NCI-H82 (cell line): ENCODE results near the gene GARIN1A.
"Not testable (repeated sequence)": the region's sequence is repeated elsewhere in the genome, so short reads cannot be mapped to it uniquely, and the experiment has no call there.

ENCODE experiments used
- DNase-seq: peaks from one replicate; lab custom pipeline; 2025; lab: John Stamatoyannopoulos, UW

The GARIN1A gene

DNA sequence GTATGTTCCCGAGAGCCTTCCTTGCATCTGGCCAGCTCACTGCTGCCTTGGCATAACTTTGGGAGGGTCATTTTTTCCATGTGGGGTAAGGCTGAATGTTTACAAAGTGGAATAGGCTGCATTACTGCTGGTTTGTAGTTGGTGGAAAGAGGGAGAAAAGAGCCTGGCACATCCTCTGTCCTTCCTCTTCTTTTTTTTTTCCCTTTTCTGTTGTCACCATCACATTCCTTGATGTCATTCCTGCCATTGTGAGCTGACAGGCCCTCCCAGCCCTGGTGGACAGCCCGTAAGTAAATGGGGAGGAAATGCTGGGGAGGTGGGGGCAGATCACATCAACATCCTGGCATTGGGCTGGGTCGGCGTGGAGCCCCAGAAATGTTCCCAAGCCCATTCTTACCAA lies at the start of gene GARIN1A:
Gene GARIN1A (plus strand): TSS at position 301 of the 400 bp plus-strand sequence. CDS start 106 bp downstream, outside the sequence.
- DNase-seq, result no peak

DNA sequence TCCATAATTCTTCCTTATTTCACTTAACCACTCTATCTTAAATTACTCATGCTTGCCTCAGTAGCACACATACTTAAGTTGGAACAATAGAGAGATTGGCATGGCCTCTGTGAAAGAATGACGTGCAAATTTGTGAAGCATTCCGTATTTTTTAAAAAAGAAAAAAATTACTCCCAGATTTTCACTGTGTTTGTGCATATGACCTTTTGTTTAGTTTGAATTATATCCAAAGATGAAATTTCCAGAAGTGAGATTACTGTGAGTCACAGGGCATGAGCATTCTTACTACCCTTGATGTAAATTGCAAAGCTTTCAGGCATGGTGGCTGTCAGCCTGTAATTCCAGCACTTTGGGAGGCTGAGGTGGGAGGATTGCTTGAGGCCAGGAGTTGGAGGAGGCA lies 45.0 kb upstream of the GARIN1A start:
- DNase-seq, result not testable (repeated sequence)

DNA sequence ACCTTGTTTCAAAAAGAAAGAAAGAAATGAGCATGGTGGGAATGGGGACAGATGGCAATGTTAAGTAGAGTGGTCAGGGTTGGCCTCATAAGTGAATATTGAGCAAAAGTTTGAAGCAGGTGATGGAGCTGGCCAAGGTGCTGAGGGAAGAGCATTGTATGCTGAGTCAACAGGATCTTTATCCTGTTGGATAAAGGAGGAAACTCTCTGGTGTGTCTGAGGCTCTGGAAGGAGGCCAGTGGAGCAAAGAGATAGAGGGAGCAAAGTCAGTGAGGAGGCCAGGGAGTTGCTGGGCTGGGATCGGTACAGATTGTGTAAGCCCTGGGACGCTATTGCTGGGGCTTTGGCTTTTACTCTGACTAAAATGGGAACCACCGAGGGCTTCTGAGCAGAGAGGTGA lies 38.2 kb upstream of the GARIN1A start:
- DNase-seq, result not testable (repeated sequence)

DNA sequence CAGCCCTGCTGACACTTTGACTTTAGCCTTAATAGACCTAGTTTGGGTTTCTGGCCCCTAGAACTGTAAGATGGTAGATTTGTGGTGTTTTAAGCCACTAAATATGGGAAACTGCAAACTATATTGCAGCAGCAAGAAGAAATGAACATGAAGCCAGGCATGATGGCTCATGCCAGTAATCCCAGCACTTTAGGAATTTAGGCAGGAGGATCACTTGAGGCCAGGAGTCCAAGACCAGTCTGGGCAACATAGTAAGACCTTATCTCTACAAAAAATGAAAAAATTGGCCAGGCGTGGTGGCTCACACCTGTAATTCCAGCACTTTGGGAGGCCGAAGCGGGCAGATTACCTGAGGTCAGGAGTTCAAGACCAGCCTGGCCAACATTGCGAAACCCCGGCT lies 26.9 kb upstream of the GARIN1A start:
- DNase-seq, result not testable (repeated sequence)

DNA sequence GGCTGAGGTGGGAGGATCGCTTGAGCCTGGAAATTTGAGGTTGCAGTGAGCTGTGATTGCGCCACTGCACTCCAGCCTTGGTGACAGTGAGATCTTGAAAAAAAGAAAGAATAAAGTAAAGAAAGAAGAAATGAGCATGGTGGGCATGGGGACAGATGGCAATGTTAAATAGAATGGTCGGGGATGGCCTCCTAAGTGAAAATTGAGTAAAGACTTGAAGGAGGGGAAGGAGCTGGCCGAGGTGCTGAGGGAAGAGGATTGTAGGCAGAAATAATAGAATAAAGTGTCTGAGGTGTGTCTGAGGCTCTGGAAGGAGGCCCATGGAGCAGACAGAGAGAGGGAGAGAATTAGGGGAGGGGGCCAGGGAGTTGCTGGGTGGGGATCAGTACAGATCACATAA lies 26.2 kb upstream of the GARIN1A start:
- DNase-seq, result not testable (repeated sequence)

DNA sequence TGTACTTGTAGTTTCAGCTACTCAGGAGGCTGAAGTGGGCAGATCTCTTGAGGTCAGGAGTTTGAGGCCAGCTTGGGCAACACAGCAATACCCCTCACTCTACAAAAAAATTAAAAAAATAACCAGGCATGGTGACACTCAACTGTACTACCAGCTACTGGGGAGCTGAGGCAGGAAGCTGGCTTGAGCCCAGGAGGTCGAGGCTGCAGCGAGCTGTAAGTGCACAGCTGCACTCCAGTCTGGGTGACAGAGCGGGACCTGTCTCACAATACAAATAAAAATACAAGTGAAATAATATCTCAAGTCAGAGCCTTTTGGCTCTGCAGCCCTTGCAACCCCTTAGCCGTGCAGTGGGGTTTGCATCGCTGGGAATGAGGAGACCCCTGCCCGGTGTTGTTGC lies 25.2 kb upstream of the GARIN1A start:
- DNase-seq, result not testable (repeated sequence)

DNA sequence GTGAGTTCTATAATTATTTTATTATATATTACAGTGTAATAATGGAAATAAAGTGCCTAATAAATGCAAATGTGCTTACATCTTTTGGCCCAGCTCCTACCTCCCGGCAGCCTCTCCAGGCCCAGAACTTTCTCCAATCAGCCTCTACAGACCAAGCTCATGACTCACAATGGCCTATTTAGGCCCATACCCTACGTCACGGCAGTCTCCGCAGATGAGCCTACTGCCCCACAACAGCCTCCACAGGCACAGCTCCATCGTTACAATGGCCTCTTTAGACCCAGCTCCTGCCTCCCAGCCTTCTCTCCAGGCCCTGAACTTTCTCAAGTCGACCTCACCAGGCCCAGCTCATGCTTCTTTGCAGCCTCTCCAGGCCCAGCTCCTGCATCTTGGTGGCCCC lies 21.0 kb upstream of the GARIN1A start:
- not testable (repeated sequence) for DNase-seq

DNA sequence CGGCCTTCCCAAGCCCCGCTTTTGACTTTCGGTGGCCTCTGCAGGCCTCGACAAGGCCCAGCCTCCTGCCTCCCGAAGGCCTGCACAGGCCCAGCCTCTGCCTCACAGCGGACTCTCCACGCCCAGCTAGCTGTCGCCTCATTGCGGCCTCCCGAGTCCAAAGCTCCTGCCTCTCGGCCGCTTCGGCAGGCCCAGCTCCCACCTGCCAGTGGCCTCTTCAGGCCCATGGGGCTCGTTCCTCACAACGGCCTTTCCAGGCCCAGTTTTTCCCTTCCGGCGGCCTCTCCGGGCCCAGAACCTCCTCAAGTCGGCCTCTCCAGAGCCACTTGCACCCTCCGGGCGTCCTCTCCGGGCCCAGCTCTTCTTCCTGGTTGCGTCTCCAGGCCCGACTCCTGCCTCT lies 19.5 kb upstream of the GARIN1A start:
- DNase-seq, result not testable (repeated sequence)

DNA sequence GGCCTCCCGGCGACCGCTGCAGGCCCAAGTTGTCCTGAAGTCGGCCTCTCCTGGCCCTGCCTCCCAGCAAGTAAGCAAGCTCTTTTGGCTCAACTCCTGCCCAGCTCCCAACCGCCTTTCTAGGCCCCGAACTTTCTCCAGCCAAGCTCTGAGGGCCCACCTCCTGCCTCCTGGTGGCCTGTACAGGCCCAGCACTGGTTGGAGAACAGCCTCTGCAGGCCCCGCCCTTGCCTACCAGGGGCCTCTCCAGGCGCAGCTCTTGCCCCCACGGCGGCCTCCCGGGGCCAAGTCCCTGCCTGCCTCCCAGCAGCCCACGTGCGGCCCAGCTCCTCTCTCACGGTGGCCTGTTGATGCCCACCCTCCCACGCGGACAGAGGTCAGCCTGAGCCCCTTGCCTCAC lies 18.9 kb upstream of the GARIN1A start:
- DNase-seq, result not testable (repeated sequence)

DNA sequence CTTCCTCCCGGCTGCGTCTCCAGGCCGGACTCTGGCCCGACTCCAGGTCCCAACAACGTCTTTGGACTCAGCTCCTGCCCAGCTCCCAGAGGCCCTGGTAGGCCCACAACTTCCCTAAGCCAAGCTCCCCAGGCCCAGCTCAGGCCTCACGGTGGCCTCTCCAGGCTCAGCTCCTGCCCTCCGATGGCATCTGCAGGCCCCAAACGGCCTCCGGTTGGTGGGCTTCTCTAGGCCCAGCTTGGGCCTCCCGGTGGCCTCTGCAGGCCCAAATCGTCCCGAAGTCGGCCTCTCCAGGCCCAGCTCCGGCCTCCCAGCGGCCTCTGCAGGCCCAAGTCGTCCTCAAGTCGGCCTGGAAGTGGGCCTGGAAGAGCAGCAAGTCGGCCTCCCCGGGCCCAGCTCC lies 18.0 kb upstream of the GARIN1A start:
- not testable (repeated sequence) for DNase-seq

DNA sequence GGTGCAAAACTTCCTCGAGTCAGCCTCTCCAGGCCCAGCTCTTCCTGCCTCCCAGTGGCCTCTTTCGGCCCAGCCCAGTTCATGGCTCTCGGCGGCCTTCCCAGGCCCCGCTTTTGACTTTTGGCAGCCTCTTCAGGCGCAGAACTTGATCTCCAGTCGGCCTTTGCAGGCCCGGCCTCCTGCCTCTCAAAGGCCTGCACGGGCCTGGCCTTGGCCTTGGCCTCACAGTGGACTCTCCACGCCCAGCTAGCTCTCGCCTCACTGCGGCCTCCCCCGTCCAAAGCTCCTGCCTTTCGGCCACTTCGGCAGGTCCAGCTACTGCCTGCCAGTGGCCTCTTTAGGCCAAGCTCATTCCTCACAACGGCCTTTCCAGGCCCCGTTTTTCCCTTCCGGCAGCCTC lies 17.6 kb upstream of the GARIN1A start:
- not testable (repeated sequence) for DNase-seq

DNA sequence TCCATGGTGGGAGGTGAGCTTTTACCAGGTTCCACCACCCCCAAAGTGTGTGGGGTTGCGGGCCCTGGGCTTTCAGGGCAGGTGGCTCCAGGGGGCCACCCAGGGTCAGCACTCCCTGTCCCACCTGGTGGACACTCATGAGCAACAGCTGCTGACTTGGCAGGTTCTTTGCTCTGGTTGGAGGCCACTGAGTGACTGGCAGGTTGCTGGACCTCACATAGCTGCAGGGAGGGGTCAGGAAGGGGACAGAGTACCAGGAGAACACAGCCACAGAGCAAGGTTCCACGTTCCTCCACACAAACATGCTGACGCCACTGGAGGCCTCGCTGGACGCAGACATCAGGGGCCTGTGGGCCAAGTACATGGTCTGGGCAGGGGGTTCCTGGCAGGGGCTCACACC lies 13.7 kb upstream of the GARIN1A start:
- DNase-seq, result not testable (repeated sequence)

DNA sequence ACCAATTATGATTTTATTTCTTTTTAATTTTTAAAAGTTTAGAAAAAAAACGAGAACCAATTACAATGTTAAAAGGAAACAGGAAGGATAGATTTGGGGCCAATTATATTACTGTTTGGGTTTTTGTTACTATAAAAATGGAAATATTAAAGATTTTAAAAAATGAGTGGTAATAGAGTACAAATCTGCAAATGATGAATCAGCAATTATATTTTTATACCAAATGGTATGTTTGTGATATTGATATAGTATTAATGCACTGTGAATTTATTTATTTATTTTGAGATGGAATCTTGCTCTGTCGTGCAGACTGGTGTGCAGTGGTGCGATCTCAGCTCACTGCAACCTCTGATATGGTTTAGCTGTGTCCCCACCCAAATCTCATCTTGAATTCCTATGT lies 11.5 kb upstream of the GARIN1A start:
- no peak for DNase-seq

DNA sequence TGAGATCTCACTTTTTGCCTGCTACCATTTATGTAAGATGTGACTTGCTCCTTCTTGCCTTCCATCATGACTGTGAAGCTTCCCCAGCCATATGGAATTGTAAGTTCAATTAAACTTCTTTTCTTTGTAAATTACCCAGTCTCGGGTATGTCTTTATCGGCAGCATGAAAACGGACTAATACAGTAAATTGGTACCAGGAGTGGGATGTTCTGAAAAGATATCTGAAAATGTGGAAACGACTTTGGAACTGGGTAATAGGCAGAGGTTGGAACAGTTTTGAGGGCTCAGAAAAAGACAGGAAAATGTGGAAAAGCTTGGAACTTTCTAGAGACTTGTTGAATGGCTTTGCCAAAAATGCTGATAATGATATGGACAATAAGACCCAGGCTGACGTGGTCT lies 10.6 kb upstream of the GARIN1A start:
- no peak for DNase-seq

DNA sequence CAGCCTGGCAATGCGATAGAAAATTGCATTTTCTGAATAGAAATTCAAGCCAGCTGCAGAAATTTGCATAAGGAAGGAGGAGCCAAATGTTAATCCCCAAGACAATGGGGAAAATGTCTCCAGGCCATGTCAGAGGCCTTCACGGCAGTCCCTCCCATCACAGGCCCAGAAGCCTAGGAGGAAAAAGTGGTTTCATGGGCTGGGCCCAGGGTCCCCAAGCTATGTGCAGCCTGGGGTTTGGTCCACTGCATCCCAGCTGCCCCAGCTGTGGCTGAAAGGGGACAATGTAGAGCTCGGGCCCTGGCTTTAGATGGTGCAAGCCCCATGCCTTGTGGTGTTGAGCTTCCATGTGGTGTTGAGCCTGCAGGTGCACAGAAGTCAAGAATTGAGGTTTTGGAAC lies 10.0 kb upstream of the GARIN1A start:
- DNase-seq, result no peak

DNA sequence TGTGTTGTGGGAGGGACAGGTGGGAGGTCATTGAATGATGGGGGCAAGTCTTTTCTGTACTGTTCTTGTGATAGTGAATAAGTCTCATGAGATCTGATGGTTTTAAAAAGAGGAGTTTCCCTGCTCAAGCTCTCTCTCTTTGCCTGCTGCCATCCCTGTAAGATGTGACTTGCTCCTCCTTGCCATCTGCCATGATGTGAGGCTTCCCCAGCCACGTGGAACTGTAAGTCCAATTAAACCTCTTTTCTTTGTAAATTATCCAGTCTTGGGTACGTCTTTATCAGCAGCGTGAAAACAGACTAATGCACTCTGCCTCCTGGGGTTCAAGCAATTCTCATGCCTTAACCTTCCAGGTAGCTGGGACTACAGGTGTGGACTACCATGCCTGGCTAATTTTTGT lies 8.9 kb upstream of the GARIN1A start:
- not testable (repeated sequence) for DNase-seq

DNA sequence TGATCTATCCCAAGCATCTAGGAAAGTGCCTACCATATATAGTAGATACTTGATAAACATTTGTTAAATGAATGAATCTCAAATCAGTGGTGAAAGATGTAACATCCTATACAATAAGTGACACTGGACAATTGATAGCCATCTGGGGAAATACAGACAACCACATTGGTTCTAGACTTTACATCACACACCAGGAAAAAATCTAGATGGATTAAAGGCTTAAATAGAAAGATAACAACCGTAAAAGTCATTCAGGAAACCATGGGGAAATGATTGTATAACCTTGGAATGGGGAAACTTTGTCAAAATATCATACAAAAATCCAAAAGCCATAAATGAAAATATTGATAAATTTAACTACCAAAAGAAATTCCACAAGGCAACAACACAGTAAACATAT lies 7.0 kb upstream of the GARIN1A start:
- DNase-seq, result no peak

DNA sequence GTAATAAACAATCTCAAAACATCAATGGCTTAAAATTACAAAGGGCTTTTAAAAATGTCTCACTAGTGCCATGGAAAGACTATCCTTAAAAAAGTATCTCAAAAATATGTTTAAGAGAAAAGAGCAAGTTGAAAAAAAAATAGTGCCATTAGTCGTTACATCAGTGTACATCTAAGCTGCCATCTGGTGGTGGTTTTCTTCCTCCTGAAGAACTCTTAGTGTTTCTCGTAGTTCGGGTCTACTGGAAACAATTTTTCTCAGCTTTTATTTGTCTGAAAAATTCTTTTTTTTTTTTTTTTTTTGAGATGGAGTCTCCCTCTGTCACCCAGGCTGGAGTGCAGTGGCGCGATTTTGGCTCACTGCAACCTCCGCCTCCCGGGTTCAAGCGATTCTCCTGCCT lies 5.9 kb upstream of the GARIN1A start:
- peak; percentile 53 for DNase-seq

DNA sequence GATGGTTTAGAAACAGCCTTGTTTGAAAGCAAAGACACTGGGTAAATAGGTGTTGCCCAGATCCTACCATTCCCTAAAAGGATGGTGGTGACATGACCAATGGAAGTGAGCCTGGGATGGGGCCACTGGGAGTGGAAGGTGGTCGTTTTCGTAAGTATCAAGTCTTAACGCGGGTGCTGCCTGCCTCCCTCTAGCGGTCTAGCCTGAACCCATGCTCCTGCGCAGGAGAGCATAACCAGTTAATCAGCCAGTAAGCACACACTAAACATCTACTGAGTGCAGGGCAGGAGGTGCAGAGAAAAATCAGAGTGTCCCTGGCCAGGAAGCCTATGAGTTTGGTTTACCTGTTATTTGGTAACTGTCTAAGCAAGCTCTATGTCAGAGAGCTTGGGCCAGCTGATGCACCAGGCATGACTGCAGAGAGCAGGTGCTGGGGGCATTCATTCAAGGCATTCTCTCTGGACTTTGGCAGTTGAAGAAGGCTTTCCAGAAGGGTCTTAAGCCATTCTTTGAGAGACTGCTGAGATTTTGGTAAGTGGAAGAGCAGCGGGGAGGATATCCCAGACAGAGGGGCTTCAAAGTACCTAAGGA lies 930 bp downstream of the GARIN1A start:
- peak; percentile 70 for DNase-seq

DNA sequence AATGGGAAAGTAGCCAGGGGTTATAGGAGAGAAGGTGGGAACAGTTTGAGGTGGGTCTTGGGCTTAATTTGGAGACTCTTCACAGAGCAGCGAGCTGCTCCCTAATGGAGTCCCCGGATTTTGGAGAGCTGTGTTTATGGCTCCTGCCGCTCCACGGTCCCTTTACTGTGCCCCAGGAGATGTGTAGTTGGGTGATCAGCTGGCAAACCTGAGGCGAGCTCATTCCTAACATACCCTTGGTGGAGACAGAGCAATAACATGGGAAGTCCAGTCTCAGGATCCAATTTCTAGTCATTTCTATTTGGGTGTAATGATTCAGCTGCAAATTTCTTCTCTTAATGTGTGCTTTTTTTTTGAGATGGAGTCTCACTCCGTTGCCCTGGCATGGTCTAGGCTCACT lies 1.5 kb downstream of the GARIN1A start:
- DNase-seq, result no peak

DNA sequence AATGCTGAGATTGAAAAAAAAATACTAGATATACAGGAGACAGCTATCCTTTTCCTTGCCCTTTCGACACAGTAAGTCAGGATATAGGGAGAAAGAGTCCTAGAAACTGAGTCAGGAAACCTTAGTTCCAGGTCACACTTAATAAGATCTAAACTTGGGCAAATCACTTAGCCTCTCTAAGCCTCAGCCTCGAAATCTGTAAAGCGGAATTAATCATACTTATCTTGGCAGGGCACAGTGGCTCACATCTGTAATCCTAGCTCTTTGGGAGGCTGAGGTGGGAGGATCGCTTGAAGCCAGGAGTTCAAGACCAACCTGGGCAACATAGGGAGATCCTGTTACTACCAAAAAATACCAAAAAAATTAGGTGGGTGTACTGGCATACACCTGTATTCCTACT lies 4.6 kb downstream of the GARIN1A start:
- peak; percentile 42 for DNase-seq

DNA sequence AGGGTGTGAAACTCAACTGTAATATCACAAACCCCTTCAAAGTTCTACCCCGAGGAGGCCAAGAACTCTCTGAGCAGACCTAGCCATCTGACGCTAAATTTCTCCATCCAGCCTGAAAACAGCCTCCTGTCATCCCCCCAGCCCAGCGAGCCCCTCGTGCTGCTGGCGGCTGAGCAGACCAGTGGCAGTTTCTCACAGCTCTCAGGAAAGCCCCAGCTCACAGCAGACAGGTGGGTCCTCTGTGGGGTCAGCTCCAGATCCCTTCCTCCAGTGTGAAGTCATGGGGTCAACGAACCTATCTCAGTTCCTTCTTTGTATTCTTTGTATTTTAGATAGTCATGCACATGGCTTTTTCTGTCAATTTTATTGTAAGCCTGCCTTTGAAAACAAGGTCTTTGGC lies 7.8 kb downstream of the GARIN1A start:
- DNase-seq, result no peak

DNA sequence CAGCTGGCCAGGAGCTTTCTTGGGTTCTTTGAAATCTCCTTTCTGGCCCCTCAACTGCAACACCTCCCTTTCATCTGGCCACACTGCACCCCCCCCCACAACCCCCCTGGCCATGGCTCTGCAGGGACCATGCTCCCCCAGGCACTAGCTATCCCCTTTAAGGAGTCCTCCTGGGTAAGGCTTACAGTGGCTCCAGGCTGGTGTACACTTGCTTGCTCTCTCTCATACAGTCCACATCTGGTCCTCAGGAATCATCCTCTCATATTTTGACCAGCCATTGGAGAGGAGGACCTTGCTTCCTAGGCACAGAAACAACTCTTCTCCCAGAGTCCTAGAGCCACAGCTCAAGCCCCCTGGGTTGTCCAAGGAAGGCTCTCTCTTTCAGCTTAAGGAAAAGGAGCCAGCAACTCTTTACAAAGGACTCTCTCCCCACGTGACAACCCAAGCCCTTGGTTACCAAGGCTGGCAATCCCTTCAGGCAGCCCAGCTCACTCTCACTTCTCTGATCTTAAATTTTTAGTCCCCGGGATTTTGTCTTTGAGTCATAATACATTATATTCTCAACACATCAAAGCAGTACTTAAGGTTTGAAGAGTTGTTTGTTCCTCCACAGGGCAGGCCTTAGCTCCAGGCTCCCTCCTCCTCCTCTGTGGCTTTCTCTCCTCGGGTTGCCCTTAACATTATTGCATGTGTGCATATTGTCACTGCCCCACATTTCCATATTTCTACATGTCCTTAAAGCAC lies 9.9 kb downstream of the GARIN1A start:
- no peak for DNase-seq

DNA sequence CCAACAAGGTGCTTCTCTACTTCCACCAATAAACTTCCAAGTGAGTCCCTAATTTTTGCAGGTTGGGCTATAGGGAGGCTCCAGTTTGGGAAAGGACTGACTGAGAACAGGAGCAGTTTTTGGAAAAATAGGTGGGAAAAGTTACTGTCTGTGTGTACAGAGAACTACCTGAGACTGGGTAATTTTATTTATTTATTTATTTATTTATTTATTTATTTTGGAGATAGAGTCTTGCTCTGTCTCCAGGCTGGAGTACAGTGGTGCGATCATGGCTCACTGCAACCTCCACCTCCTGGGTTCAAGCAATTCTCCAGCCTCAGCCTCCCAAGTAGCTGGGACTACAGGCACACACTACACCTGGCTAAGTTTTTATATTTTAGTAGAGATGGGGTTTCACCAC lies 11.2 kb downstream of the GARIN1A start:
- not testable (repeated sequence) for DNase-seq
